SK-N-SH treated with all-trans-retinoic acid at 6 μM for 48 hours (cell line): ENCODE measurements around the gene REXO2.

Experiments
- CSDC2 ChIP-seq: fragments of 250-450 bp; sonication (Bioruptor Pico); IDR thresholded peaks from 2 replicates; pipeline ENCODE4 v1.5.0; 2020; ENCODE audit warnings: mild to moderate bottlenecking, moderate library complexity
- ZC3H10 ChIP-seq: fragments of 250-450 bp; sonication (Bioruptor Pico); IDR thresholded peaks from 2 replicates; pipeline ENCODE4 v1.5.1; 2021; ENCODE audit warnings: mild to moderate bottlenecking, moderate library complexity
- TF ChIP-seq, protein P1 (sequence below): fragments of 250-450 bp; sonication (Bioruptor Pico); IDR thresholded peaks from 2 replicates; pipeline ENCODE4 v1.8.0; 2020; ENCODE audit warnings: mild to moderate bottlenecking, moderate library complexity, borderline replicate concordance

DNA sequence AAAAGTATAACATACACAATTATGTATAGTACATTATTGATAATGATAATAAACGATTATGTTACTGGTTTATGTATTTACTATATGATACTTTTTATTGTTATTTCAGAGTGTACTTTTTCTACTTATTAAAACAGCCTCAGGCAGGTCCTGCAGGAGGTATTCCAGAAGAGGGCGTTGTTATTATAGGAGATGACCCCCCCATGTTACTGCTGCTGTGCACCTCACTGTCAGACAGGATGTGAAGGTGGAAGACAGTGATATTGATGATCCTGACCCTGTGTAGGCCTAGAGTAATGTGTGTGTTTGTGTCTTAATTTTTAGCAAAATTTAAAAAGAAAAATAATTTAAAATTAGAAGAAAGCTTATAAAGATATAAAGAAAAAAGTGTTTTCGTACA is 57.6 kb downstream of the REXO2 start:
- TF ChIP-seq, protein P1, sequence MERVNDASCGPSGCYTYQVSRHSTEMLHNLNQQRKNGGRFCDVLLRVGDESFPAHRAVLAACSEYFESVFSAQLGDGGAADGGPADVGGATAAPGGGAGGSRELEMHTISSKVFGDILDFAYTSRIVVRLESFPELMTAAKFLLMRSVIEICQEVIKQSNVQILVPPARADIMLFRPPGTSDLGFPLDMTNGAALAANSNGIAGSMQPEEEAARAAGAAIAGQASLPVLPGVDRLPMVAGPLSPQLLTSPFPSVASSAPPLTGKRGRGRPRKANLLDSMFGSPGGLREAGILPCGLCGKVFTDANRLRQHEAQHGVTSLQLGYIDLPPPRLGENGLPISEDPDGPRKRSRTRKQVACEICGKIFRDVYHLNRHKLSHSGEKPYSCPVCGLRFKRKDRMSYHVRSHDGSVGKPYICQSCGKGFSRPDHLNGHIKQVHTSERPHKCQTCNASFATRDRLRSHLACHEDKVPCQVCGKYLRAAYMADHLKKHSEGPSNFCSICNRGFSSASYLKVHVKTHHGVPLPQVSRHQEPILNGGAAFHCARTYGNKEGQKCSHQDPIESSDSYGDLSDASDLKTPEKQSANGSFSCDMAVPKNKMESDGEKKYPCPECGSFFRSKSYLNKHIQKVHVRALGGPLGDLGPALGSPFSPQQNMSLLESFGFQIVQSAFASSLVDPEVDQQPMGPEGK: no peak
- no peak for TF ChIP-seq ZC3H10
- TF ChIP-seq CSDC2 (CRISPR knock-in tag): no peak
